ENCODE results near the gene DLG3.

Gene DLG3

GRCh38 chrX:70527610-70528345 is 83.1 kb downstream of the DLG3 start:
- DNase-seq = no peak

GRCh38 chrX:70535198-70535597 is 90.6 kb downstream of the DLG3 start:
- DNase-seq = no peak

- DNase-seq = peak in 1 of 2 donors; percentile 21
Measured at GRCh38 chrX:70549429-70549828, 104.8 kb downstream of the DLG3 start.

GRCh38 chrX:70552130-70552704 is 107.6 kb downstream of the DLG3 start:
- no peak for DNase-seq

- DNase-seq = no peak
Measured at GRCh38 chrX:70553516-70553915, 108.9 kb downstream of the DLG3 start.

- DNase-seq = peak in 1 of 2 donors; percentile 20
Measured at GRCh38 chrX:70554081-70554480, 109.4 kb downstream of the DLG3 start.

GRCh38 chrX:70554523-70554922 is 109.9 kb downstream of the DLG3 start:
- DNase-seq = no peak

GRCh38 chrX:70554948-70555347 is 110.3 kb downstream of the DLG3 start:
- DNase-seq = no peak
